Testis (tissue), 2 donors: ENCODE measurements around the gene CFD.

ENCODE experiments used
- POLR2A ChIP-seq: fragments of 450-650 bp; IDR thresholded peaks from one replicate; pipeline ENCODE4 v1.6.1; 2017; ENCODE audit warnings: antibody characterized with exemption, mild to moderate bottlenecking, moderate library complexity
- TF ChIP-seq, protein P1 (sequence below), 3 experiments: fragments of 450-650 bp in 2 of 3; fragments of 200-600 bp in 1 of 3; sonication (generic) in 1 of 3; IDR thresholded peaks; one replicate each; pipeline ENCODE4 v1.5.1; 2016 to 2019; ENCODE audit warnings: antibody characterized with exemption in 3 of 3, mild to moderate bottlenecking in 2 of 3, moderate library complexity in 1 of 3

DNA sequence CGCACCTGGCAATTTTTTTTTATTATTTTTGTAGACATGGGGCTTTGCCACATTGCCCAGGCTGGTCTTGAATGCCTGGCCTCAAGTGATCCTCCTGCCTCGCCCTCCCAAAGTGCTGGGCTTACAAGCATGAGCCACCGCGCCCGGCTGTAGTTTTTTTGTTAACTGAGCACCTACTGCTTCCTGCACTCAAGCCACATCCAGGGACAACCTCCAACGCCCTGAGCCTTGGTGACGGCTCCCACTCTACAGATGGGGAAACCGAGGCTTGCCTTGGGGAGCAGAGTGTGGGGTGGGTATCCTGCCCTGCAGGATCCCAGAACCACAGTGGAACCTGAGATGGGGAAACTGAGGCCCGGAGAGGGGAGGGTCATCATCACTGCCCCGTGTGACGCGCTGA lies 4.3 kb upstream of the CFD start:
- TF ChIP-seq, protein P1, sequence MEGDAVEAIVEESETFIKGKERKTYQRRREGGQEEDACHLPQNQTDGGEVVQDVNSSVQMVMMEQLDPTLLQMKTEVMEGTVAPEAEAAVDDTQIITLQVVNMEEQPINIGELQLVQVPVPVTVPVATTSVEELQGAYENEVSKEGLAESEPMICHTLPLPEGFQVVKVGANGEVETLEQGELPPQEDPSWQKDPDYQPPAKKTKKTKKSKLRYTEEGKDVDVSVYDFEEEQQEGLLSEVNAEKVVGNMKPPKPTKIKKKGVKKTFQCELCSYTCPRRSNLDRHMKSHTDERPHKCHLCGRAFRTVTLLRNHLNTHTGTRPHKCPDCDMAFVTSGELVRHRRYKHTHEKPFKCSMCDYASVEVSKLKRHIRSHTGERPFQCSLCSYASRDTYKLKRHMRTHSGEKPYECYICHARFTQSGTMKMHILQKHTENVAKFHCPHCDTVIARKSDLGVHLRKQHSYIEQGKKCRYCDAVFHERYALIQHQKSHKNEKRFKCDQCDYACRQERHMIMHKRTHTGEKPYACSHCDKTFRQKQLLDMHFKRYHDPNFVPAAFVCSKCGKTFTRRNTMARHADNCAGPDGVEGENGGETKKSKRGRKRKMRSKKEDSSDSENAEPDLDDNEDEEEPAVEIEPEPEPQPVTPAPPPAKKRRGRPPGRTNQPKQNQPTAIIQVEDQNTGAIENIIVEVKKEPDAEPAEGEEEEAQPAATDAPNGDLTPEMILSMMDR (IDR thresholded peaks at IDR 0.05), result no peak
- no peak for TF ChIP-seq POLR2A
